CD4-positive, alpha-beta T cell treated with Interleukin-15 for 1 hour (primary cell): ENCODE results near the gene F8.
"Not testable (repeated sequence)": the region's sequence is repeated elsewhere in the genome, so short reads cannot be mapped to it uniquely, and the experiment has no call there.

Experiments used
- DNase-seq: peaks from one replicate; pipeline ENCODE4 v3.0.0-alpha.2; 2020

The F8 gene

DNA sequence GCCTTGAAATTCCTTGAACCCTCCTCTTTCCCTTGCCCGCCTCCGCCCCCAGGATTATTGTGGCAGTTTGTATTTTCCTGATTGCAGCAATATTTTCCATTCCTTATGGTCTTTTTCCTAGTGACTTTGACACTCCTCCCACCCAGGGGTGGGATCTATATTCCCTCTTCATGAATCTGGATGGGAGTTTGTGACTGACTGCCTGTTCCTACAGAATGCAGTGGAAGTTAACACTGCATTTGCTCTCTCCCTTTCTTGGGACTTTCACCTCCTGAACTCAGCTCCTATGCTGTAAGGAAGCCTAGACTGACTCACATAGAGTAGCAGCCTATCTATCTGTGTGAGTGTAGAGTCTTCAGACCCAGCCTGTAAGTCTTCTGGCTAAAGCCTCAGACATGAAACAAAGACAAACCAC lies 6.4 kb upstream of the F8 start:
- no peak for DNase-seq

GRCh38 chrX:155028129-155028528 lies 5.6 kb upstream of the F8 start:
- DNase-seq: no peak

GRCh38 chrX:155027509-155028066 lies 5.1 kb upstream of the F8 start:
- no peak for DNase-seq

DNA sequence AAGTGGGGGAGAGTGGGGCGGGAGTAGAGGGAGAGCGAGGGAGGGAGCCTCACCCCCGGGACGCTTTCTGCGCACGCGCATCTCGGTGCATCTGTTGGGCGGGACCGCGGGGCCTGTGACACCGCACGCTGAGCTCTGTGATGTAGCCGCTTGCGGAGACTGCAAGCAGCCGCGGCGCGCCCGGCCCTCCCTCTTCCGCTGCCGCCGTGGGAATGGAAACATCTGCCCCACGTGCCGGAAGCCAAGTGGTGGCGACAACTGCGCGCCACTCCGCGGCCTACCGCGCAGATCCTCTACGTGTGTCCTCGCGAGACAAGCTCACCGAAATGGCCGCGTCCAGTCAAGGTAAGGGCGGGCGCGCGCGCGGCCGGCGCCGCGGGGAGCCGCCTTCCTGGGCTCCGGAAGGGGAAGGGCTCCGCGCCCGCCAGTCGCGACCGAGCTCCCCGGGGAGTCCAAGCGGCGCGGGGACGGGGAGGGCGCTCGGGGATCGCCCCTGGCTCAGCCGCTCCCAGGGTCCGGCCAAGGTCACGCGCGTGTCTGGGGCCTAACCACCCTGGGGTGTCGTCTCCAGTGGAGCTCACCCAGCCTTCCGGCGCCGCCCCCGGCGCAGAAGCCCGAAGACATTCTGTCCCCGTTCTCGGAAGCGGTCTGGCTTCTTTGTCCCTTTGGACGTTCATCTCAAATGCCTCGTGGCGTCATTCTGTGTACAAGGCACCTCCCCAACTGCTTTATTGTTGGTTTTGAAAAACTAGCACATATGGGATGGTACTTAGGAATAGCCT lies 4.4 kb upstream of the F8 start, which contains the start of gene FUNDC2:
TSS of gene FUNDC2 (plus strand) at position 118 of the 782 bp plus-strand sequence. CDS start at position 213, 95 bp downstream.
- DNase-seq: peak; percentile 98

DNA sequence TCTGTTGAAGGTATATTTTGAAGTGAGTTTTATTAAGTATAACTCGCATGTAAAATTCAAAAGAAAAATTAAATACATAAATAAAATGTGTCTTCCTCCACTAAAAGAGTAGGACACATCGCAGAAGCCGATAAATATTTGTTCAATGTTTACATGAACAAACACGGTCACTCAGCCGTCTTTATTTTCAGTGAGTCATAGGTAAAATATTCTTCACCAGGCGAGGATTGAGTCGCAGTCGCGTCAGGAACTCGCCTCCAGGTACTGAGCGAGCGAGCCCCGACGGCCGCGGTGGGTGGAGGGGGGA lies 3.9 kb upstream of the F8 start:
- no peak for DNase-seq

GRCh38 chrX:155023907-155024833 lies 1.6 kb upstream of the F8 start:
- no peak for DNase-seq

DNA sequence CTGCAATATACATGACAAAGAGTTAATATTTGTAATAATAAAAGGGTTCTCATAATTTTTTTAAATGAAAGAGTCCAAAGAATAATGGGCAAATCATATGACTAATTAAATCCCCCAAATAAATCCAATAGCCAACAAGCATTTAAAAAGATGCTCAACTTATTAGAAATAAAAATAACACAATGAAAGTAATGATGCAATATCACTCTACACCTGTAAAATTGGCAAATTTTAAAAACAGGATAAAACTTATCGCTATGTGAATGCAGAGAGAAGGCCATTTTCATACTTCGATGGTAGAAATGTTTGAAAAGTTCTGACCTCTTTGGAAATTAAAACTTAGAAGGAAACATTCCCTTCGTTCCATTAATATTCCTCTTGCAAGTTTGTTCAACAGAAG lies 1.9 kb downstream of the F8 start:
- DNase-seq: no peak

GRCh38 chrX:155009994-155010472 lies 12.5 kb downstream of the F8 start:
- DNase-seq: no peak

GRCh38 chrX:155008578-155008977 lies 13.9 kb downstream of the F8 start:
- DNase-seq: not testable (repeated sequence)

DNA sequence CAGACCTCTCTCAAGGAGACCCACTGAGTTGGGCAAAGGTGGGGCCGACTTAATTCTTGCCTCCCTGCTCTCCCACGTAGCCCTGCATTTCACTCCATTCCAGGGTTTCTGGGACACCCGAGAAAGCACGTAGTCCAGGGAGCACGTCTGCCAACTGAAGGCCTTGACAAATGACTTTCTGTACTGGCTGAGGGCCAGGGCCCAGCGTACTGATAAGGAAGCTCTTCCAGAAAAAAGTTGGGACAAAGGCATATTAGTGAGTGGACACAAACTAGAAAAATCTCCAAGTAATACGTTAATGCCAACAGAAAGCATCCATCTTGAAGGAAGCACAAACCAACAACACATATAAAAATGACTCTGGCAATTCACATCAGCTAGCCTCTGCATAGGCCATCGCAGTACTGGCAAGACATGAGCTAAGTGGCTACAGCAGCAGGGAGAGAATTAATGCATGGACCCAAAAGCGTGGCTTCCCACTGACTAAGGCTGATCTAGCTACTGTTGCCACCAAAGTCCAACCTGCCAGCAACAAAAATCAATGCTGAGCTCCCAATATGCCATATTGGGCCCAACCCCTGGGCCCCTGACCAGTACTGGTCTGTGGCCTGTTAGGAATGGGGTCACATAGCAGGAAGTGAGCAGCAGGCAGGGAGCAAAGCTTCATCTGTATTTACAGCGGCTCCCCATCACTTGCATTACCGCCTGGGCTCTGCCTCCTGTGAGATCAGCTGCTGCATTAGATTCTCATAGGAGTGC lies 15.4 kb downstream of the F8 start:
- DNase-seq: not testable (repeated sequence)

DNA sequence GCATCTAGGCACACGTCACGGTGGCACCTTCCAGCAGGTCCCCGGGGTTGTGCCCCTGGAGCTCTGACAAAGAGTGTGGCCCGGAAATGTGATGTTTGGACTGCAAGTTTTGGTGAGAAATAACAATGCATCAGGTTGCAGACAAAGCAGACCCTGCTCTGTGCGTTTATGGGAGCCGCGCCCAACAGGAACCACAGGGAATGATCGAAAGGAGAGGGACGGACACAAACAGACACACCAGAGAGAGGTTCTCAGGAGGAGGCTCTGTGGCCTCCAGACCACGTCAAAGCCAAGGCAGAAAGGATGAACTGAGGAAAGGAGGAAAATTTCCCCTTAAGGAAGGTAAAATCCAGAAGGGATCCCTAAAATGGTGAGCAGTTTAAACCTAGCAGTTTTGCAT lies 16.1 kb downstream of the F8 start:
- not testable (repeated sequence) for DNase-seq

DNA sequence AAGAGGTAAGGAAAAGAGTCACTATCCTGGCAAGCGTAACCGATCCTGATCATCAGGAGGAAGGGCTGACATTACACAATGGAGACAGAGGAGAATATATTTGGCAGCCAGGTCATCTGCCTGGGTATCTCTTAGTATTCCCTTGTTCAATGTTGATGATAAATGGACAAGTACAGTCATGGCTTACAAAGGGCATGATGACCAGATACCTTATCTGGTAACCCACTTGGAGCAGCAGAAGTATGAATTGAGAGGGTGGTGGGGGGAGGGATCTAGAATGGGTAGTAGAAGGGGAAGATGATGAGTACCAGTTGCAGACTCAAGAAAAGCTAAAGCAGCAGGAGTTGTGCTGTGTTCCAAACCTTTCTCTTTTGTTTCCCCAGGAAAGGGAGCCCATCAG lies 17.3 kb downstream of the F8 start:
- no peak for DNase-seq

DNA sequence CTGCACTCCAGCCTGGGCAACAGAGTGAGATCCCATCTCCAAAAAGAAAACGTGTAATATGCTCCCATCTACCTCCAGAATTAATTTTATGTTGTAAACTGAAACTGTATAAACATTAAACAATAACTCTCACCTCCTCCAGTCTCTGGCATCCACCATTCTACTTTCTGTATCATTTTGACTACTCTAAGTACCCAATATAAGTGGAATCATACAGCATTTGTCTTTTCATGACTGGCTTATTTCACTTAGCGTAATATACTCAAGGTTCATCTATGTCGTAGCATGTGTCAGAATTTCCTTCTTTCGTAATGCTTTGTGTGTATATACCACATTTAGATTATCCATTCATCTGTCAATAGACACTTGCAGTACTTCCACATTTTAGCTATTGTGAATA lies 20.6 kb downstream of the F8 start:
- DNase-seq: no peak

DNA sequence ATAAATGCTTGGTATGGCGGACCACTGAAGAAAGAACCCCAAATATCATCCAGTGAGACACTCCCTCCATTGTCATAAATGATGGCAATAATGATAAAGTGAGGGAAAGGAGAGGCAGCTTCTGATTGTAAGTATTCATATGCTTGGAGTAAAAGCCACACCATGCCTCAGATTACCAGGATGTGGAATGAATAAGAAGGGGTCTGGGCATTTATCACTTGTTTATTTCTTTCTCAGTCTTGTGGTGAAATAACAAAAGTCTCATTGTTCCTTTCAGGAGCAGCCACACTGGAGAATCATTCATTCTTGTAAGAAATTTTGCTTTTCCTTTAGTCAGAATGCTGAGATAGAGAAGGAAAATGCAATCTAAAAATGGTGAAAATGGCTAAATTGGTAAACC lies 21.7 kb downstream of the F8 start:
- DNase-seq: no peak

DNA sequence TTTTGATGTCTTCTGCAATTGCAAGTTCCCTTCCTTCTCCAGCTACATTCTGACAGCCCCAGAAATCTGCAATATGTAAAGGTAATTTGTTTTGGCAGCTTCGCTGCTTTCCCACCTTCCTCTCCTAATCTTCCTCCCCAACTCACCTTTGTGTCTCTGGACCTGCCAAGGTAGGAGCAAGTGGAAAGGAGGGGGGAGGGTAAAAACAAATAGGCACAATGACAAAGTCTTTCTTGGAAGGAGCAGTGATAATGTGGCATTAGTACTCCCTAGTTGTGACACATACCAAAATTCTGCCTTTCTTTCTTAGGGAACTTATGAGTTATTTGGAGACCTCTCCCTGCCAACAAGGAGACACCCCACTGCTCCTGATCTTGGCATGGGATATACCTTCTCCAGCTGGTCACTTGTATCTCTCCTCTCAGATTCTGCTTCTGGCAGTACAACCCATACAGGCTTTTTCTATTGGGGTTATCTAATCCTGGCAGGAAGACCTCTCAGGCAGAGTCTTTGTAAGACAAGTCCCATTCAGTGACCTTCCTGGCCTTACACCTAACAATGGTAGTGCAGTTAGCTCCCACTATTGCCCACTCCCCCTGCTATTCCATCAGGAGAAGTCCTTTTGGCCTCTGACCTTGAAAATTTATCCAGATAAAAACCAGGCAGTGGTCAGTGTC lies 24.2 kb downstream of the F8 start:
- DNase-seq: no peak

DNA sequence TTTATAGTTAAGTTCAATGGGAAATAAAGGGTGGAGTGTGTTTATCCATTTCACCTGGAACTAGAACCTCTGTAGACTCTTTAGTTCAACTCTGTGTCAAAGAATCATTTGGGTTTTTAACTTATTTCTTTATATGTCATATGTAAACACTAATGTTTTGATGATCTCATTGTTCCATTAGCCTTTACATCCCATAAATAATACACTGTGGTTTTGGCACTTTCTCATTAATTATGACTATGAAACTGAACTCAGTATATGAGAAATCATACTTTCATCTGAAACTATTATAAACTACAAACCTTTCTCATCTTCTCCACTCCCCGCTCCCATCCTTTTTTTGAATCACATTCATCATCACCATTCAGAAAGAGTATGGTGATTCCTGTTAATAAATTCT lies 31.0 kb downstream of the F8 start:
- no peak for DNase-seq

GRCh38 chrX:154991039-154991438 lies 31.5 kb downstream of the F8 start:
- no peak for DNase-seq

DNA sequence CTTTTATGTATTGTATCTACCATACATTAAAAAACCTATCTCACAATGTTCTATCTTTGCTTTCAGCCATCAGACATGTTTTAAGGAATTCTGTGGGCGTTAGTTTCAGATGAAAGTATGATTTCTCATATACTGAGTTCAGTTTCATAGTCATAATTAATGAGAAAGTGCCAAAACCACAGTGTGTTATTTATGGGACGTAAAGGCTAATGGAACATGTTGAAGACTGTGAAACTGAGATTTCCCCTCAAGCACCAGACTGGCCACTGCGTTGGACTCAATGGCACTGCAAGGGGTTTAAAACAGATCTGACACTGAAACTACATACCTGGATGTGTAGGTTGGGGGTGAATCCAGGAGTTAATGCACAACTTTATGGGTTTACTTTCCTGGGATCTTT lies 32.0 kb downstream of the F8 start:
- DNase-seq: no peak

DNA sequence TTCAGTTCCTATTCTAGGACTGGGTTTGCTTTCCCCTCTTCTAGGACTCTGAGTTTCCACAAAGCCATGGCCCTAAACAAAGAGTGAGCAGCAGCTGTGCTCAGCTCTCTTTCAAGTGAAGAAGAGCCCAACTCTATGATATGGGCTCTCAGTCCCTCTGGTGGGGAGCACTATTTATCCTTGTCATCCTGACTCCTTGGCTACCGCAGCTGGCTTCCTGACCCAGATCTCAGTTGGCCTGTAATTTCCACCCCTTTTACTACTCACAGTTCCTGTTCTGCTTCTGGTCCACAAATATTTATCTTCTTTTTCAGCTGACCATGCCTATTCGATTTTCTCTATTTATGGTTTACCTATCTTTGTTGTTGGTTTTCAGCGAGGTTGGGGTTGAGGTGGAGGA lies 33.8 kb downstream of the F8 start:
- DNase-seq: no peak

DNA sequence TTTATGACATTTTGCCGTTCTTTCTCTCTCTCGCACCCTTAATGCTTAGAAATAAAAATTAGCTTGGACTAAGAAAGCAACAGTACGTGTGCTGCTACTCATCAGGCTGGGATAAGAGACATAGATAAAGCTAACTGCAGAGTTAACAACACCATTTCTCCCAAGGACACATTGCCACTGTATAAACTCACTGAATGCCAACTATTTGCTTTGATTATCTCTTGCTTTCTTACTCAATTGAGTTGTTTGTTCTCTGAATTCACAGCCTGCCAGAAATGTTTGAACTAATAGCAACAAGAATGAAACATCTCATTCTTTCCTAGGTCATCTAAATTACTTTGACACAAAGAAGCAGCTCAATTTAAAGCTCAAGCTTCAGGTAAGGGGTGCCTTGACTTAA lies 34.6 kb downstream of the F8 start:
- no peak for DNase-seq

DNA sequence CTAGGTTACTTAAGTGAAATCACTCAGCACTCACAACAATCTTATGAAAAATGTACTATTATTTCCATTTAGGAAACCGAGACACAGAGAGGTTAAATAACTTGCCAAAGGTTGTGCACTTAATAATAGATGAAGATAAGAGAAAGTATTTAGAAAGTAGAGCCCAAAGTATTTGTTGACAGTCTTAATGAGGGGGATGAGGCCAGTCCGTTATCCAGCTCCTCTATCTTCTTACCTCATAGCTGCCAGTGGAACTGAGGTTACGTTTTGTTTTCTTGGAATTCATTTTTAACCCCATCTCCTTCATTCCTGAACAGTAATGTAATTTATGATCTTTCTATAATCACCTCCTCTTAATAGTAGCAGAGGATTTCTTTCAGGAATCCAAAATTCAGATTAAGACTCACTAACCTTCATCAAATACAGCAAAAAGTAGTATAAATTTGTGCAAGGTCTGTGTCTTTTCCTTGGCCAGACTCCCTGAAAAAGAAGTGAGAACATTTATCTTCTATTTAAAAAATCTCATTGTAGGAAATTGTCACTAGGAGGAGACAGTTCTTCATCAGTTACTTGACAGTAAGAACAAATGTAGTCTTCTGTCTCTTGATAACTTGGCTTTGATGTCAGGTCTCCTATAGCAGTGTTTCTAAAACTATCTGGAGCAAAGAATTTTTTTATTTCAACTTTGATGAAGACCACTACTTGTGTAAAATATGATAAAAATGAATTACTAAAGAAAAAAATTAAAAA lies 35.5 kb downstream of the F8 start:
- DNase-seq: no peak

GRCh38 chrX:154981116-154981411 lies 41.5 kb downstream of the F8 start:
- DNase-seq: no peak
